HFF-Myc (cell line): ENCODE measurements around the gene AASDHPPT.

ENCODE experiments used
- DNase-seq: peaks from one replicate; pipeline ENCODE4 v3.0.0-alpha.2; 2011; ENCODE audit warnings: low read depth; ENCODE audit errors: extremely low read depth
- H3K4me3 ChIP-seq: replicated peaks from 2 replicates; pipeline ENCODE4 v1.5.1; 2011; ENCODE audit warnings: low read depth, mild to moderate bottlenecking, control low read depth, low read length
- TF ChIP-seq, protein P1 (sequence below): IDR thresholded peaks from 2 replicates; pipeline ENCODE4 v1.5.1; 2012; ENCODE audit warnings: mild to moderate bottlenecking, low read depth, low read length, control low read depth; ENCODE audit errors: missing control alignments

The AASDHPPT gene, protein sequence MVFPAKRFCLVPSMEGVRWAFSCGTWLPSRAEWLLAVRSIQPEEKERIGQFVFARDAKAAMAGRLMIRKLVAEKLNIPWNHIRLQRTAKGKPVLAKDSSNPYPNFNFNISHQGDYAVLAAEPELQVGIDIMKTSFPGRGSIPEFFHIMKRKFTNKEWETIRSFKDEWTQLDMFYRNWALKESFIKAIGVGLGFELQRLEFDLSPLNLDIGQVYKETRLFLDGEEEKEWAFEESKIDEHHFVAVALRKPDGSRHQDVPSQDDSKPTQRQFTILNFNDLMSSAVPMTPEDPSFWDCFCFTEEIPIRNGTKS

DNA sequence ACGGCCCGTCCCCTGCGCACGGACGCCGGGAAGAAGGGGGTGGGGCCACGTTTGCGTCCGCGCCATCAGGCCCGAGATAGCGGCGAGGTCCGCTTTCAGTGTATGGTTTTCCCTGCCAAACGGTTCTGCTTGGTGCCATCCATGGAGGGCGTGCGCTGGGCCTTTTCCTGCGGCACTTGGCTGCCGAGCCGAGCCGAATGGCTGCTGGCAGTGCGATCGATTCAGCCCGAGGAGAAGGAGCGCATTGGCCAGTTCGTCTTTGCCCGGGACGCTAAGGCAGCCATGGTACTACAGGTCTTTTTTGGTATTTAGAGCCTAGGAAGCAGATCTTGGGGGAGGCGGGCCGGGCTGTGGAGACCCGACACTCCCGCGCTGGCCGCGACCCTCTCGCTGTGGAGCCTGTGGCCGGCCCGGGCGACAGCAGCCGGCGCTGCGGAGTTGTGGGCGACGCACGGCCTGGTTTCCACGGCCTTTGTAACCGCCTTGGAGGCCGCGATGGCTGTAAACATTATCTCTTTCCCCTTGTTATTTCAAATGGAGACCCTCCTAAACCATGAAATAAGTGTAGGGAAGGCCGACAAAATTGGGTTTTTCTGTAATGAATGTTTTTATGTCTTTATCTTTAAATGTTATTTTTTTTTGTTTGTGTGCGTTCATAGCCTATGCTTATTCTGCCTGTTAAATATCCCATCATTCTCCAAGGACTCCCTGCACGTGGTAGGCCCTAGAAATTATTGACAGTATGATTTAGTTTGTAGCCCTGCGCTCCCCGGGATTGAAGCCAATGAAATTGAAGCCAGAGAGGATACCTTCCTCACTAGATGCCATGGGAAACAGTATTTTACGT lies at the start of gene AASDHPPT:
Gene AASDHPPT, plus strand, starts transcription at position 54 of the 847 bp plus-strand sequence. Its CDS starts 49 bp downstream, at position 103.
- H3K4me3 ChIP-seq, result peak within 1 kb of the TSS; percentile 88
- TF ChIP-seq, protein P1, sequence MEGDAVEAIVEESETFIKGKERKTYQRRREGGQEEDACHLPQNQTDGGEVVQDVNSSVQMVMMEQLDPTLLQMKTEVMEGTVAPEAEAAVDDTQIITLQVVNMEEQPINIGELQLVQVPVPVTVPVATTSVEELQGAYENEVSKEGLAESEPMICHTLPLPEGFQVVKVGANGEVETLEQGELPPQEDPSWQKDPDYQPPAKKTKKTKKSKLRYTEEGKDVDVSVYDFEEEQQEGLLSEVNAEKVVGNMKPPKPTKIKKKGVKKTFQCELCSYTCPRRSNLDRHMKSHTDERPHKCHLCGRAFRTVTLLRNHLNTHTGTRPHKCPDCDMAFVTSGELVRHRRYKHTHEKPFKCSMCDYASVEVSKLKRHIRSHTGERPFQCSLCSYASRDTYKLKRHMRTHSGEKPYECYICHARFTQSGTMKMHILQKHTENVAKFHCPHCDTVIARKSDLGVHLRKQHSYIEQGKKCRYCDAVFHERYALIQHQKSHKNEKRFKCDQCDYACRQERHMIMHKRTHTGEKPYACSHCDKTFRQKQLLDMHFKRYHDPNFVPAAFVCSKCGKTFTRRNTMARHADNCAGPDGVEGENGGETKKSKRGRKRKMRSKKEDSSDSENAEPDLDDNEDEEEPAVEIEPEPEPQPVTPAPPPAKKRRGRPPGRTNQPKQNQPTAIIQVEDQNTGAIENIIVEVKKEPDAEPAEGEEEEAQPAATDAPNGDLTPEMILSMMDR, result no peak
- no peak for DNase-seq

DNA sequence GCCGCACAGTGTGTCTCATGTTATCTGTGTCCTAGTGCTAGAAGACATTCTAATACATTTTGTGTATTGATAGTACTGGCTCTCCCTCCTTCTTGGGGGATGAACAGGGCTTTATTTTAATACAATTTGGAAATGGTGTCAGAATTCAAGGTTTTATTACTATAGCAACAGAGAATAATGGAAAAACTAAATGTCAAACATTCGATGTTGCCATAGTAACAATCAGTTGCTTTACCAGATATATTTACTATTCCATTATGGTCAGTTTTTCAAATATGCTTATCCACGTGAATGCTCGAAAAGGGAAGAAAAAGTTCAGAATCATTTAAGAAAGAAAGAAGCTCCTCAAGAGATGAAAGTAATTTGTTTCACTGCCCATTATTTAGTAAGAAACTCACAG lies 46.9 kb upstream of the AASDHPPT start:
- no peak for DNase-seq
- H3K4me3 ChIP-seq, result no peak overlapping the region
- TF ChIP-seq, protein P1, result no peak

DNA sequence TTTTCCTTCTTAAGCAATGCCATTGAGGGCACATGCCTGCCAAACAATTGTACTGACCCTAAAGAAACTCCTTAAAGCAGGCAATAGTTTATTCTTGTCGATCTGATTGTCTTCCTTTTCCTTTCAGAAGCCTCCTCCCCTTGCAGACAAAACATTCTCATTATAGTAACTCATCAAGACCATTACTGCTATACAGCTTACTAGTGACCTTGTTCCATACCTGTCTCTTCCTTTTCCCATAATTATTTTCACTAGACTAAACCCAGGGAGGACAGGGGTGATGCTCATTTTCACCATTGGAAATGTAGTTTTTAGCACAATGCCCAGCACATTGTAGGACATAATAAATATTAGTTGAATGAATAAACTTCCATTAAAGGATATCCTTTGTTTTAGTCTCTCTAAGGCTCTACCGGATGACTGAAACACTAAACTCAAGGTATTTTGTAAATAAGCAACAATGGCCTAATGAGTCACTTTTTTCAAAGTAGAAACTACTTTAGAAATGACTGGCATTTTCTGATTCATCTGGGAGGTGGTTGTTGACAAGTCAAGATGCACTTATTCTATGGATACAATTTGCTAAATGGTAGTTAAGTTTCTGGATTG lies 46.2 kb upstream of the AASDHPPT start:
- no peak for DNase-seq
- H3K4me3 ChIP-seq, result no peak overlapping the region
- TF ChIP-seq, protein P1, result no peak

DNA sequence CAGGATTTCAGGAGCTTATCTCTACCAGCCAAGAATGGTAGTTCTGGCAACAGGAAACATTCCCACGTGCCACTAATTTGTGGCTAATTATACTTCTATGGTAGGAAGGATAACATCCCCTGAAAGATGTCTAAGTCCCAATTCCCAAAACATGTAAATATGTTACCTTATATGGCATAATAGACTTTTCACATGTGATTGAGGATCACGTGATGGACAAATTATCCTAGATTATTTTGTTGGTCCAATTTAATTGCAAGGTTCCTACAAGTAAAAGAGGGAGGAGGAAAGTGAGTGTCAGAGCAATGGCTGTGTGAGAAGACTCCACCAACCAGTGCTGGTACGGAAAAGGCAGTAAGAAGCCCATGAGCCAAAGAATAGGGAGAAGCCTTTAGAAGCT lies 45.5 kb upstream of the AASDHPPT start:
- TF ChIP-seq, protein P1, result no peak
- no peak overlapping the region for H3K4me3 ChIP-seq
- no peak for DNase-seq

DNA sequence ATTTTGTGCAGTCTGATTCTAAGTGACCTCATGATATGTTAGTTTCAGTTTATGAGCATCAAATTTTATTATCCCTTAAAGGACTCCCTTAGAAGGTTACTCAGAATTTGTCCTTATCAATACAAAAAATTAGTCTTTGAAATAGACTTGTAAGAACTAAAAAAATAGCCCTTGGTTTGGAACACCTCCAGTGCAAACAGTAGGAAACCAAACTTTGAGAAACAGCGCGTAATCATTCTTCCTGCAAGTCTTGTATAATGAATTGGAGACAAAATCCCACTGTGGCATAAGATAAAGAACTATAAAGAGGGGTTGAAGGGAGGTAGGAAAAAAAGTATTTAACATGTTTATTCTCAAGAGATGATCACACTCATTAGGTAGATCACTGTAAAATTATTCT lies 44.6 kb upstream of the AASDHPPT start:
- DNase-seq, result no peak
- H3K4me3 ChIP-seq, result no peak overlapping the region
- TF ChIP-seq, protein P1, result no peak

DNA sequence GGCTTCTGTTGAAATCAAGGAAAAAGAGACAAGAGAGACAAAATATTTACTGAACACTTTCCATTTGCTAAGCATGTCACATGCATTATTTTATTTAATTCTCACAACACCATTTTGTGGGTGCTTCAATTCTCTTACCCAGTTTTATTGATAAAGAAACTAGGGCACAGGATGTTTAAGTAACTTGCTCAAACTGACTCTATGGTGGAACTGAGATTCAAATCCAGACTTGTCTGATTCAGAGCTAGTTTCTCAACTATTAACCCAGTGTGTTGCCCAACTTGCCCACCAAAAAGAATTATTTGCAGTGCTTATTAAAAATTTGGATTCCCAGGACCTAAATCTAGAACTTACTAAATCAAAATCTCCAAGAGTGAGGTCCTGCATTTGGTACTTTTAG lies 33.9 kb upstream of the AASDHPPT start:
- TF ChIP-seq, protein P1, result no peak
- DNase-seq, result no peak

More for the DNA sequence above, 33.9 kb upstream of the AASDHPPT start:
- H3K4me3 ChIP-seq, result no peak overlapping the region
